Forelimb muscle (tissue), 1 donor: Measurements from ENCODE around the gene RGS19. TPM values are rescaled to one million over a fixed set of nuclear protein-coding genes. Genes with fewer than 3 reads are reported as not detected.

Experiments
- DNase-seq: peaks from one replicate; pipeline ENCODE4 v3.0.0-alpha.2; 2013; ENCODE audit warnings: low read depth
- polyA plus RNA-seq: library from polyadenylated mRNA; unstranded; fragments of 120-200 nt; gene quantifications from one replicate; pipeline ENCODE4 v1.2.1, GENCODE V29; 2013; ENCODE audit not compliant: insufficient read length

Gene RGS19
- polyA plus RNA-seq, 1 donor = 4.7 TPM

- DNase-seq = no peak
Measured at GRCh38 chr20:64064145-64064698, 15.1 kb downstream of the RGS19 start.

DNA sequence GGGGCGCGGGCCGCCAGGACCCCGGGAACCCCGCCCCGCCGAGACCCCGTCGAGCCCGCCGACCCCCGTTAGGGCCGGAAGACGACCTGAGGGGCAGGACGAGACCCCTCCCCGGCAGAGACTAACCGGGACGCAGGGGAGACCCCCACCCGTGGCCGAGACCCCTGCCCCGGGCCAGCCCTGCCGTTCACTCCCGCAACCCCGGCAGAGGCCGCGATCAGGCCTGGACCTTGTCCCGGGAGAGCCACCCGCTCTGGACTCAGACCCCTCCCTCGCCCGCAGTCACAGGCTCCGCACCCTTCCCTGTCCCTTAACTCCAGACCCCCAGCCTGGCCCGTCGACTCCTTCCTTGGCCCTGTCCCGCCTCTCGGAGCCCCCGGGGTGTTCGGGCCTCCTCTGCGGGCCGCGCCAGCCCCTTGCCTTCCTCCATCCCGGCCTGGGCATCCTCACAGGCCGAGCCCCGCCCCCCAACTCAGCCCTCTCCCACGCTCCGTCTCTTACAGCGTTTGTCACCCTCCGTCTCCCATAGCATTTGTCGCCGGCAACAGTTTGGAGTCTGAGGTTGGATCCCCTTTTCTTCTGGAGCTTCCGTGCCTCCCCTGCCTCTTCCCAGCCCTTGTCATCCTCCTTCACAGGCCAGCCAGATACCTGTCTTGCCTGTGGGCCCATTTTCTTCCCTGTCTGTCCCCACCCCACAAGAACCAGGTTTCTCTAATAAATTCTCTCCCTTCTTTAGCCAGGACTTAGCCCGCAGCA lies 15.8 kb downstream of the RGS19 start:
- DNase-seq = no peak

DNA sequence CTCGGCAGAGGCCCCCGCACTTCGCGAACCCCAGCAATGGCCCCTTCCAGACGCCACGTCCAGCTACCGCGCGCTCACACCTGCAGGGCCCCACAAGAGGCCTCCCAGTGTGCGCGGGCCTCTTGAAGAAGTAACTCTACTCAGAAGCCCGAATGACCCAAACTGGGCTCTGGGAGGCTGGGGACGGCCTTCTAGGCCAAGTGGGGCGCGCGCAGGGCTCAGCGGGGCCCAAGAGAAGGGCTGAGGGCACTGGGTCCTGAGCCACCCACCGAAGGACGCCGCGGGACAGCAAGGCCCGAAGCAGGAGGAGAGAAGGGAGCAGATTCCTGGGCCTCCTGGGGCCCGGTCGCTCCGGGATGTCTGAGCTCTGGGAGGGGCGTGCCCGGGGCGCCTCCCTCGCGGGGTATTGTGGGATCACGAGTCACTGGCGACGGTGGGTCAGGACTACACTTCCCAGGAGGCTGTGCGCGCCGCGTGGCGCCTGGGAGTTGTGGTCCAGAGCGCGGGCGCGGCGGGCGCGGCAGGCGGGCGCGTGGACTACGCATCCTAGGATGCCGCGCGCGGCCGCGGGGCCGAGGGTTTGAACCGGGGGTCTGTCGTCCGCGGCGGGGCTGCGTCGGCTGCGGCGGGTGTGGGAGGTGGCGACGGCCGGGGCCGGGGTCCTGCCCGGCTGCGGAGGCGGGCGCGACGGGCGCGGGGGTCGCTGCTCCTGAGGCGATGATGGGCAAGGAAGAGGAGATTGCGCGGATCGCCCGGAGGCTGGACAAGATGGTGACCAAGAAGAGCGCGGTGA lies 16.5 kb downstream of the RGS19 start, which contains the start of gene TCEA2:
Gene TCEA2, plus strand, starts transcription at position 603 of the 793 bp plus-strand sequence. Its CDS starts 115 bp downstream, at position 718.
- peak; percentile 93 for DNase-seq

GRCh38 chr20:64062276-64062595 lies 17.1 kb downstream of the RGS19 start:
- DNase-seq = no peak

DNA sequence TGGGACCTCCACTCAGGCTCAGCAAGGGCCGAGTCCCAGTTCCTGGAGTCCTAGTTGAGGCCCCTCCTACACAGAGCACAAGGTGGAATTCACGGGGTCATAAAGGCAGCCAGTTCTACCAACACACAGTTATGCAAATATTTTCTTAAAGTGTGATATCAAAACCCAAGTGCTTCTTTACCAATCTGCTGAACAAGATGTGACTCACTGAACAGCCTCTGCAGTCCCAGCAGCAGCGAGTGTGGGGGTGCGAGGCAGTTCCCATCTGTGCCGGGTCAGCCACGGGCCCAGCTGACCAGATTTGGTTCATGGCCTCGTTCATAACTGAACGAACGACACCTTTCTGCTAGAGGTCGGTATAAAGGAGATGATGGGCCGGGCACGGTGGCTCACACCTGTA lies 20.8 kb downstream of the RGS19 start:
- DNase-seq = no peak

DNA sequence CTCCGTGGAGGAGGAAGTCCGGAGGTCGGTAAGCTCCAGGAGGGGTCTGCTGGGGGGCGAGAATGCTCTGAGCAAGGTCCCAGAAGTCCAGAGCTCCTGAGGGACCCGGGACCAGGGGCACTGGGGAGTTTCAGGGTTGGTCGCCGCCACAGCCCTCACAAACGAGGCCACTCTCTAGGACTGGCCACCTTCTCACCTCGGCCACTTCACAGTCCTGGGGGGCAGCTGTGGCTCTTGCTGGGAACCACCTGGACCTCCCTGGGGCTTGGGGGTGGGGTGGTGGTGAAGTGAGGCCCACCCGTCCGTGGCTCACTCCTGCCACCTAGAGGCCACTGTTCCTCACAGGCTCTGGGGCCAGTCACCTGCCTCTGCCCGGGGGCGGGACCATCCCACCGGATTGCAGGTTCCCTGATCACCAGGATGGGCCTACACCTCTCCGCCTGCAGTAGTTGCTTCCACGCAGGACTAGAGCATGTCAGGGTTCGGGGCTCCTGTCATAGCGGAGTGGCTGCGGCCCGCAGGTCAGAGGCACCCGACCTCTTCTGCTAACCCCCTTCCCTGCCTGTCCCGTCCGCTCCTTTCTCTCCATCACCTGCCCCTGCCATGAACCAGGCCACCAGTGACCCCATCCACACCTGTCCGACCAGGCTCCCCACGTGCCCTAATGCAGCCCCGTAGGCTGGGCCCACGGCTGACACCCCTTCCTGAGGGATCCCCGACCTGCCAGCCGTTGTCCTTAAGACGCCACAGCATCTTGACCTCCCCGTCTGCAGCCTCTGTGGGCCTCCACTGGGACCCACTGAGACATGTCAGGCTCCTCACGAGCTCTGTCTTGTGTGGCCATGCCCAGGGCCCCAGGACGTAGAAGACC lies 21.5 kb downstream of the RGS19 start:
- DNase-seq = no peak

DNA sequence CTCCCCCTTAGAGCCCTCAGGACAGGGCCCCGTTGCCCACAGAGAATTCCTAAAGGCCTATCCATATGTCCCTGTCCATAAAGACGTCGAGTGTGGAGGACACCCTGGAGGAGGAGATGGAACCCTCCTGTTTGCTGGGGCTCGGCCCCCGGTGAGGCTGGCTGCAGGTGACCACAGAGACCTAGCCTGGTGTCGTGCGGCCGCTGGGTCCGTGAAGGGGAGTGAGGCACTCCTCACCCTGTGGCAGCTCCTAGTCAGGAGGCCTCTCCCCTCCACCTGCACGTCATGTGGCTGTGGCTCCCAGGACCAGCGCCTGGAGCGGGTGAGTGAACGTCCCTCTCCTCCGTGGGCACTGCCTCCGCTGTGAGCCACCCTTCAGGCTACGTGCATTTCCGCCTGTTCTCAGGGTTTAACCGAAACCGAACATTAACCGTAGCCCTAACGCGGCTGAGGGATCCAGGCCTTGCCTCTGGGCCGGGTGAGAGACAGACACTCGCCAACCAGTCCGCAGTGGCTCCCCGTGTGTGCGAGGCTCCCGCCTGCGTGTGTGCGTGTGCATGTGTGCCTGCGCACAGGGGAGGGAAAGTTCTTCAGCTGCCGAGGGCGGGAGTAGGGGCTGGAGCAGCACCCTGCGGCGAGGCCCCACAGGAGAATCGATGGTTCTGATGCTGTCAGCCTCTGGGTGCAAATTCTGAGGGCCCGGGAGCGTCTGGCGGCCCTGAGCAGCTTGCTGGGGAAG lies 22.3 kb downstream of the RGS19 start:
- no peak for DNase-seq

DNA sequence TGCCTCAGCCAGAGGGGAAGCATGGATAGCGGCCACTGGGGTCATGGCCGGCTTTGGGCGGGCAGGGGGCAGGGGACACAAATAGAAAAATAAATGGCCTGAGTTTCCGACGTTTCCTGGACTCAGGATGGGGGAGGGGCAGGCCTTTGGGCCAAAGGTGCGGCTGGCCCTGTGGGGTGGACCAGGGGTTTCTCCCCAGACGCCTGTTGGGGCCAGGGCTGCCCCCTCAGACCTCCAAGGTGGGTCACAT lies 22.8 kb downstream of the RGS19 start:
- no peak for DNase-seq

- no peak for DNase-seq
Measured at GRCh38 chr20:64055893-64056638, 23.3 kb downstream of the RGS19 start.

- no peak for DNase-seq
Measured at GRCh38 chr20:64055396-64055892, 23.9 kb downstream of the RGS19 start.

- DNase-seq = no peak
Measured at GRCh38 chr20:64053841-64054661, 25.3 kb downstream of the RGS19 start.

DNA sequence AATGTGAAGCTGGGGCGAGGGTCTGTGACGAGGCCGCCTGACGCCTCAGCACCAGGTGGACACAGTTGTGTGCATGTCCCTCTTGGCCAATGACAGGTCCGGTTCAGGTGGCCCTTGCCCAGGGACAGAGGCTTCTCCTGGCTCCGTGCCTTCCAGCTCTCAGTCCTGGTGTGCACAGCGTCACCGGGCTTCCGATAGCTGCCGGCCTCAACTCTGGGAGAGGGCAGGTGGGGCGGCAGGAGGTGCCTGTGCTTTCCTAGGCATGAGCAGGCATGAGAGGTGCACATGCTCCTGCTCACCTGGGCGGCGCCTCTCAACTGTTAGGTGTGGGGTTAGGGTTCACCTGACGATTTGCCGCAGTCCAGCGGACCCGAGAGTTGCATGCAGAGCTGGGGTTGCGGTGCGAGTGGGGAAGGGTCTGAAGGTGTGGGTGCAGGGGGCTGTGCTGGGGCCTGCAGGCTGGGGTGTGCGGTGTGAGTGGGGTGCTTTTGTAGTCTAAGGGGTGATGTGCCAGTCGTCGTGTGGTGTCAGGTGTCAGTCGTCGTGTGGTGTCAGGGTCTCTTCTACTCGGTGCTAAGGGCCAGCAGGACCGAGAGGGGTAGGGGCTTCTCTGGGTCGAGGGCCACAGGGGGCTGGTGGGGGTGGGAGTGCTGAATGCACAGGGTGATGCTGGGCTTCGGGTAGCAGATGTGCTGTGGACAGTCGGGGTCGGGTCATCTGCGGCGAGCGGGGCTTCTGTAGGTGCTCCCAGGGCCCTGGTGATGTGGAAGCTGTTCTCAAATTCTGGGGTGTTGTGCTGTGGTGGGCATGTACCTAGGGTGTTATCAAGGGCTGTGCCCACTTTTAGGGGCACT lies 26.1 kb downstream of the RGS19 start:
- no peak for DNase-seq

DNA sequence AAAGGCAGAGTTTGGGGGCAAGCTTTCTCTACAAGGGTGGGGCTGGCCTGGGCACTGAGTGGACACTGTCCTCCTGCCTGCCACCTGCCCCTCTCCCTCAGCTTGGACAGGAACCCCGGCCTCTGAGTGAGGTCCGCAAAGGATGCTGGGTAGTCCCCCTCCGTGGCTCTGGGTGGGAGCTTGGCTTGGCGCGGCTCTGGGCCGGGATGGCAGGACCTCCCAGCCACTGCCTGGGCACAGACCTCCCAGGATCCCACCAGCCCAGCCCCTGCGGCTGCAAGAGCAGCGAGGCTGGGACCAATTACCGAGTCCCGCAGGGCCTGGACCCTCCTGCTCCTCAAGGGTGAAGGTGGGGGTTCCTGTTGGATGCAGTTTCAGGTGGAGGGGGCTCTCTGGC lies 27.0 kb downstream of the RGS19 start:
- no peak for DNase-seq

- DNase-seq = no peak
Measured at GRCh38 chr20:64051561-64052325, 27.6 kb downstream of the RGS19 start.

GRCh38 chr20:64051033-64051452 lies 28.3 kb downstream of the RGS19 start:
- DNase-seq = no peak

- no peak for DNase-seq
Measured at GRCh38 chr20:64050261-64051032, 28.9 kb downstream of the RGS19 start.

DNA sequence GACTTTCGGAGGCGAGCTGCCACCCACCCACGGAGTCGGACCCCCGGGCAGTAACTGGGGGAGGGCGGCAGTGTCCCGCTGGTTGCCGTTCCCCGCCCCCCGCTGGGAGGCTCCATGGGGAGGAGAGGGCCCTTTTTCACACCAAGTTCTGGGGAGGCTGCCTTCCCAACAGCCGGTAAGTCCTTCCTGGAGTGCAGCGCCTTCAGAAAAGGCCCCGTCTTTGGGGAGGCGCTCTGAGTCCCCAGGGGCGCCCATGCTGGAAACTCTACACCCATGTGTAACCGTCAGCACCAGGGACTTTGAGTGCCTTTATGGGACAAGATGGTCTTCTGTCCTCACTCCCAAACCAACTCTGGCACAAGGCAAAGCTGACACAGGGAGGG lies 29.4 kb downstream of the RGS19 start:
- no peak for DNase-seq
